VCaP (cell line): ENCODE data around the gene NKAIN2.

Source experiments
- H3K27ac ChIP-seq: fragments of 450-650 bp; 2 replicates; pipeline ENCODE4 v1.5.1; 2017
- CTCF ChIP-seq: fragments of 450-650 bp; conservative IDR thresholded peaks from 2 replicates; pipeline ENCODE4 v1.5.1; 2017; ENCODE audit warnings: mild to moderate bottlenecking, moderate library complexity

The NKAIN2 gene

GRCh38 chr6:123925842-123926399, 122.3 kb downstream of the NKAIN2 start:
- TF ChIP-seq CTCF, result no peak

GRCh38 chr6:123928529-123928928, 124.9 kb downstream of the NKAIN2 start:
- H3K27ac ChIP-seq, result no peak overlapping the region
- TF ChIP-seq CTCF, result no peak

More at GRCh38 chr6:123925842-123926399, 122.3 kb downstream of the NKAIN2 start:
- H3K27ac ChIP-seq, result no peak overlapping the region

- H3K27ac ChIP-seq, result no peak overlapping the region
- TF ChIP-seq CTCF, result no peak
Observed at GRCh38 chr6:123931928-123932327, 128.3 kb downstream of the NKAIN2 start.

- TF ChIP-seq CTCF, result no peak
- no peak overlapping the region for H3K27ac ChIP-seq
Observed at GRCh38 chr6:123940551-123940950, 136.9 kb downstream of the NKAIN2 start.

GRCh38 chr6:123941855-123942254, 138.2 kb downstream of the NKAIN2 start:
- TF ChIP-seq CTCF, result no peak
- H3K27ac ChIP-seq, result no peak overlapping the region

- TF ChIP-seq CTCF, result no peak
- H3K27ac ChIP-seq, result no peak overlapping the region
Observed at GRCh38 chr6:123945386-123945785, 141.7 kb downstream of the NKAIN2 start.

- H3K27ac ChIP-seq, result no peak overlapping the region
- TF ChIP-seq CTCF, result no peak
Observed at GRCh38 chr6:123953920-123954319, 150.3 kb downstream of the NKAIN2 start.
